NCI-H1417 treated with DMSO at 0.1 percent for 48 hours (cell line): ENCODE data around the gene CTNNBL1.

ENCODE experiments used
- DNase-seq: peaks from one replicate; lab custom pipeline; 2025; lab: John Stamatoyannopoulos, UW

The CTNNBL1 gene

DNA sequence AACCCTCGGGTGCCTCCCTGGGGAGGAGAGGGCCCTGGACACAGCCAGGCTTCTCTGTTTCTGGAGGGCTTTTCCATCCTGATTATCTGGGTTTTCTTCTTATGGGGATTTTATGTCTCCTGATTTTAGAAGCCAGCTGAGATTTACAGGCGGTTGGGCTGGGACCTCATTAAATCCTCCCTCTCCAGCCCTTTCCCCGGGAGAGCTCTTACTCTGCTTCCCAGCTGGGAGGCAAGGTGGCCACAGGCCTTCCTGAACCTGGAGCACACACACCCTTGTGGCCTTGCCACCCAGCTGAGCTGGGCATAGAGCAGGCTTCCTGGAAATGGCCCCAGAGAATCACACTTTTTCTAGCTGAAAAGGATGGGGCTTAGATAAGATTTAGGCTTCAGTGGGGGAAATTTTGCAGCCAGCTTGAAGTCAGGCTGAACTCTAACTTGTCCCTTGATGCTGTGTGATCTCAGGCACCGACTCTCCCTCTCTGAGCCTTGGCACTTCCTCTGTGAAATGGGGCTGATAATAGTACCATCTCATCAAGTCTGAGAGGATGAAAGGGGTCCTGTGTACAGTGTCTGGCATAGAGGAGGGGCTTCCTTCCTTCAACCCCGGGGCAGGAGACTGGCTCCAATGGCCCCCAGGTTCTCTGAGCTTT lies 225.7 kb downstream of the CTNNBL1 start:
- no peak for DNase-seq

DNA sequence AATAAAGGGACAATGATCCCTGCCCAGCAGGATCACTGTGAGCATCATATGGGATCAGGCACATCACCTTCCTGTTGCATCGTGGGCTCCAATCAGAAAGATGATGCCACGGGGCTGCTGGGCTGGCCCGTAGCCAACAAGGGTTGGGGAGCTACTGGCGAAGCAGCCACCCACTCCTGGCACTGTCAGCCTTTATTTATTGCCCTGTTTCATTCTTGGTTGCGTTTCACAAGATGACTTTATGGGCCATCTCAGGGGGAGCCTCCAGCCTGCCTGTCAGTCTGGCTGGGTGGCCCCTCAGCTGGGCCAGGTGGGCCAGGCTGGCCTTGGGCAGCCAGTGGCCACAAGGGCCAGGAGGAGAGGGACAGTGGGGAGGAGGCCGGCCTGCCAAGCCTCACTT lies 226.4 kb downstream of the CTNNBL1 start:
- DNase-seq: no peak

DNA sequence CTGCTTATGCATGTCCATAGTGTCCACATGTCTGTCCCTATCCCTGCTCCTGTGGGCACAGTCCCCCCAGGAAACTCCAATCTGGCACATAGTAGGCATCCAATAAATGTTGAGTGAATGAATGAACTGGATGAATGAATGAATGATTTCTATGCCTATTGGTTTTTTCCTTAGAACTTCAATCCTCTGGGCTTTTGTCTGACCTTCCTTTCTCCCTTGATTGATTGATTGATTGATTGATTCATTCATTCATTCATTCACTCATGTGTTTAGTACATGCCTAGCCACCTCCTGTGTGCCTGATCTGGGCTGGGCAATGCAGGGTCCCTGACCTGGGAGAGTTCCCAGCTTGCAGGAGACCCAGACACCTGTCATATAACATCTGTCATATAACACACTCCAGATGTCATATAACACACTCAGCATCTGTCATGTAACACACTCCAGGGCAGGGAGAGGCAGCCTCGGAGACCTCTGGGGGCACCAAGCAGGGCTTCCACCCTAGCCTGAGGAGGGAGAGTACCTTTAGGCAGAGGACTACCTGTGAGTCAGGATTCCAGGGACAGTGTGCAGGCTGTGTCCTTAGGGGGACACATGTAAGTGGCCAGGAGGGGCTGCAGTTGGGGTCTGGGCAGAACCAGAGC lies 227.0 kb downstream of the CTNNBL1 start:
- DNase-seq: no peak

DNA sequence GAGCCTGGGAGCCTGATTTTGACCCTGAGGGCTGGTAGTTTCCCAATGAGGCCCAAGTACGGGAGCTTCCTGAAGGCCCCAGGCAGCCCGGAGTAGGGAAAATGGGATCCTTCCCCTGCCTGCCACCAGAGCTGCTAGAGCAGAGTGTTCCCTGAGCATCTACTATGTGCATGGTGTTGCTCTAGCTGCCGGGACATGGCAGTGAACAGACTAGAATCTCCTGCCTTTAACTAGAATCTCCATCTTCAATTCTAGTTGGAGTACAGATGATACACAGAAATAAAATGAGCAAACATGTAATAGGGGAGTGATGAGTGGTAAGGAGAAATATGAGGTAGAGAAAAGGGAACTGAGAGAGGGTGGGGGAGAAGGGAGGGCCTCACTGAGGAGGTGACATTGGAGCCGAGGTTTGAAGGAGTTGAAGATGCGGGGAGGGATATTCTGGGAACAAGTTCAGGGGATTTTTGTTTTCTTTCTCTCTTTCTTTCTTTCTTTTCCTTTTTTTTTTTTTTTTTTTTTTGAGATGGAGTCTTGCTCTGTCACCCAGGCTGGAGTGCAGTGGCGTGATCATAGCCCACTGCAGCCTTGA lies 227.6 kb downstream of the CTNNBL1 start:
- no peak for DNase-seq
